Activated T-cell treated with anti-CD3 and anti-CD28 coated beads for 1 hour (primary cell): ENCODE results near the gene GDI2.
"Not testable (repeated sequence)": the region's sequence is repeated elsewhere in the genome, so short reads cannot be mapped to it uniquely, and the experiment has no call there.

ENCODE experiments used
- DNase-seq: peaks from one replicate; pipeline ENCODE4 v3.0.0-alpha.2; 2020; ENCODE audit warnings: low read depth

The GDI2 gene

GRCh38 chr10:5782174-5782573 lies 31.1 kb downstream of the GDI2 start:
- DNase-seq = no peak

- DNase-seq = no peak
Observed at GRCh38 chr10:5779730-5780129, 33.5 kb downstream of the GDI2 start.

- not testable (repeated sequence) for DNase-seq
Observed at GRCh38 chr10:5777758-5778157, 35.5 kb downstream of the GDI2 start.

GRCh38 chr10:5776881-5777197 lies 36.4 kb downstream of the GDI2 start:
- no peak for DNase-seq

- DNase-seq = no peak
Observed at GRCh38 chr10:5776136-5776880, 36.9 kb downstream of the GDI2 start.

- DNase-seq = peak; percentile 68
Observed at GRCh38 chr10:5775685-5776084, 37.5 kb downstream of the GDI2 start.

- DNase-seq = no peak
Observed at GRCh38 chr10:5774987-5775620, 38.1 kb downstream of the GDI2 start.

GRCh38 chr10:5766189-5766588 lies 47.0 kb downstream of the GDI2 start:
- no peak for DNase-seq

- DNase-seq = no peak
Observed at GRCh38 chr10:5765617-5766016, 47.6 kb downstream of the GDI2 start.

- no peak for DNase-seq
Observed at GRCh38 chr10:5764422-5765297, 48.6 kb downstream of the GDI2 start.

GRCh38 chr10:5762531-5762930 lies 50.7 kb downstream of the GDI2 start:
- no peak for DNase-seq

- DNase-seq = no peak
Observed at GRCh38 chr10:5761220-5761619, 52.0 kb downstream of the GDI2 start.

GRCh38 chr10:5760515-5760914 lies 52.7 kb downstream of the GDI2 start:
- no peak for DNase-seq

GRCh38 chr10:5758927-5759326 lies 54.3 kb downstream of the GDI2 start:
- no peak for DNase-seq

GRCh38 chr10:5757766-5758517 lies 55.3 kb downstream of the GDI2 start:
- no peak for DNase-seq

- DNase-seq = no peak
Observed at GRCh38 chr10:5752301-5752871, 60.8 kb downstream of the GDI2 start.

- DNase-seq = no peak
Observed at GRCh38 chr10:5751601-5752253, 61.5 kb downstream of the GDI2 start.

GRCh38 chr10:5748394-5748803 lies 64.8 kb downstream of the GDI2 start:
- DNase-seq = no peak

GRCh38 chr10:5746197-5746596 lies 67.0 kb downstream of the GDI2 start:
- DNase-seq = no peak

- DNase-seq = no peak
Observed at GRCh38 chr10:5744849-5745248, 68.4 kb downstream of the GDI2 start.

- no peak for DNase-seq
Observed at GRCh38 chr10:5743736-5744135, 69.5 kb downstream of the GDI2 start.
